ENCODE data around the gene KDM4F.

GRCh38 chr11:95082576-95083001 is 33.4 kb downstream of the KDM4F start:
- no peak for TF ChIP-seq POLR2A (IDR thresholded peaks at IDR 0.05; ENCODE audit: low read depth, low read length)
- no peak for TF ChIP-seq TAF1 (IDR thresholded peaks at IDR 0.05; ENCODE audit: low read depth, low read length)
- no peak for TF ChIP-seq POLR2AphosphoS5 (IDR thresholded peaks at IDR 0.05; ENCODE audit: low read depth, low read length)
- TF ChIP-seq POU2F2 (IDR thresholded peaks at IDR 0.05; ENCODE audit: low read depth, low read length), result no peak
